Suprapubic skin (tissue), 4 donors: ENCODE results near the gene NPEPL1. TPM values are rescaled to one million over a fixed set of nuclear protein-coding genes. Genes with fewer than 3 reads are reported as not detected.

ENCODE experiments used
- DNase-seq, 2 donors: peaks; one replicate each; pipeline ENCODE4 v3.0.0-alpha.2; 2019; ENCODE audit warnings: low spot score in 2 of 2
- H3K27ac ChIP-seq: fragments of 200-600 bp; sonication (generic); one replicate; pipeline ENCODE4 v1.5.1; 2019
- H3K27me3 ChIP-seq: fragments of 200-600 bp; sonication (generic); one replicate; pipeline ENCODE4 v1.5.1; 2019
- H3K36me3 ChIP-seq: fragments of 200-600 bp; sonication (generic); one replicate; pipeline ENCODE4 v1.5.1; 2019
- H3K4me1 ChIP-seq: fragments of 200-600 bp; sonication (generic); one replicate; pipeline ENCODE4 v1.5.1; 2019
- H3K4me3 ChIP-seq: fragments of 200-600 bp; sonication (generic); one replicate; pipeline ENCODE4 v1.5.1; 2019; ENCODE audit warnings: mild to moderate bottlenecking
- H3K9me3 ChIP-seq: fragments of 200-600 bp; sonication (generic); one replicate; pipeline ENCODE4 v1.5.1; 2019
- EP300 ChIP-seq: sonication (generic); formaldehyde crosslinking; IDR thresholded peaks from one replicate; pipeline ENCODE4 v1.6.1; 2017; ENCODE audit warnings: antibody characterized with exemption
- POLR2A ChIP-seq, 2 donors: fragments of 450-650 bp; IDR thresholded peaks; one replicate each; pipeline ENCODE4 v1.6.1; 2017; ENCODE audit warnings: antibody characterized with exemption in 2 of 2, mild to moderate bottlenecking in 2 of 2, moderate library complexity in 2 of 2
- POLR2AphosphoS5 ChIP-seq, 3 donors: sonication (generic); formaldehyde crosslinking; IDR thresholded peaks; one replicate each; pipeline ENCODE4 v1.6.1; 2017; ENCODE audit warnings: antibody characterized with exemption in 3 of 3
- WGBS: methylation state at CpG from one replicate; pipeline ENCODE4 v1.1.5; 2018; 5-methylcytosine and 5-hydroxymethylcytosine counted together
- total RNA-seq, 4 donors: library from RNA; depleted of rRNA; stranded (reverse); fragments of >200 nt; gene quantifications; one replicate each; pipeline ENCODE4 v1.1.0, GENCODE V29; 2016
- TF ChIP-seq, protein P1 (sequence below), 2 donors: fragments of 200-600 bp in 1 of 2; fragments of 450-650 bp in 1 of 2; sonication (generic) in 1 of 2; IDR thresholded peaks; one replicate each; pipeline ENCODE4 v1.5.1; 2016 to 2019; ENCODE audit warnings: antibody characterized with exemption in 2 of 2, mild to moderate bottlenecking in 1 of 2, moderate library complexity in 1 of 2

NPEPL1 gene
- total RNA-seq, 4 donors from 2014 or later: 21.0 to 69.2 (median 42.0) TPM

DNA sequence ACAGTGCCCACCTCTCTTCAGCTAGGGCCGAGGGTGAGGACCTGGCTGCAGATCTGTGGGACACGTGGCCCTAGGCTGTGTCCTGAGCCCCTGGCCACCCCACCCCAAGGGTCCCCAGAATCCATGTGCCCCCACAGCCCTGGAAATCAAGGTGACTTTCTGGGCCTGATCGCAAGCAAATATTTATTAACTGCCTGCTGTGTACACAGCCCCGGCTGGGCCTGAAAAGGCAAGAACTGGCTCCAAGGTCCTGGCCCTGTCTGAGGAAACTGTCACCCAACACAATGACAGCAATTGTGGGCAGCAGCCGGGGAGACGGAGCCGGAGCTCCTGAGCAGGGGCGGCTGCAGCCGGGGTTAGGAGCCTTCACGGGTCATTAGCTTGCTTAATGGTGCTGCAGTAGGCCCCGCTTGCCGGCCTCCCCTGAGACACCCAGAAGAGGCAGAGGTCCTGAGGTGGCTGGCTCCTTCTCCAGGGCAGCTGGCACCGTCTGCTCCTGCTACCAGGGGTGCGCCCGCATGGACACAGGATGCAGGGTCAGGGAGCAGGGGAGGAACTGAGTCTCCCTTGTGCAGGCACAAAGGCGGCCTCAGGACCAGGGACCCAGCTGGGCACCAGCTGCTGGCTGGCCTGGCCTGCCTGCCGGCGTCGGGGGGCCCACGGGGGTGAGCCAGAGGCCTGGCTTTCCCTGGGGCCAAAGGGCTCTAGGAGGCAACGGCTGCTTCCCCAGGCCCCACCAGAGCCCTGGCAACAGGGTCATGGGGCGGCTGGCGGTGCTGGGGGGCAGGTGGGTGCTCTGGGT is 24.1 kb downstream of the NPEPL1 start:
- WGBS: 51% methylated on average over 7 of the region's 23 CpGs
- peaks cover 36% of the 10 kb centered on the region for H3K36me3 ChIP-seq
- peak in 1 of 2 donors; percentile 57 for DNase-seq
- H3K27ac ChIP-seq: no peak overlapping the region
- TF ChIP-seq POLR2AphosphoS5 (IDR thresholded peaks at IDR 0.05): no peak
- TF ChIP-seq, protein P1, sequence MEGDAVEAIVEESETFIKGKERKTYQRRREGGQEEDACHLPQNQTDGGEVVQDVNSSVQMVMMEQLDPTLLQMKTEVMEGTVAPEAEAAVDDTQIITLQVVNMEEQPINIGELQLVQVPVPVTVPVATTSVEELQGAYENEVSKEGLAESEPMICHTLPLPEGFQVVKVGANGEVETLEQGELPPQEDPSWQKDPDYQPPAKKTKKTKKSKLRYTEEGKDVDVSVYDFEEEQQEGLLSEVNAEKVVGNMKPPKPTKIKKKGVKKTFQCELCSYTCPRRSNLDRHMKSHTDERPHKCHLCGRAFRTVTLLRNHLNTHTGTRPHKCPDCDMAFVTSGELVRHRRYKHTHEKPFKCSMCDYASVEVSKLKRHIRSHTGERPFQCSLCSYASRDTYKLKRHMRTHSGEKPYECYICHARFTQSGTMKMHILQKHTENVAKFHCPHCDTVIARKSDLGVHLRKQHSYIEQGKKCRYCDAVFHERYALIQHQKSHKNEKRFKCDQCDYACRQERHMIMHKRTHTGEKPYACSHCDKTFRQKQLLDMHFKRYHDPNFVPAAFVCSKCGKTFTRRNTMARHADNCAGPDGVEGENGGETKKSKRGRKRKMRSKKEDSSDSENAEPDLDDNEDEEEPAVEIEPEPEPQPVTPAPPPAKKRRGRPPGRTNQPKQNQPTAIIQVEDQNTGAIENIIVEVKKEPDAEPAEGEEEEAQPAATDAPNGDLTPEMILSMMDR (IDR thresholded peaks at IDR 0.05): no peak
- TF ChIP-seq POLR2A (IDR thresholded peaks at IDR 0.05): no peak
- no peak for TF ChIP-seq EP300
- no peaks in the 10 kb centered on the region for H3K9me3 ChIP-seq
- no peaks in the 10 kb centered on the region for H3K4me1 ChIP-seq
- H3K27me3 ChIP-seq: no peaks in the 10 kb centered on the region
- H3K4me3 ChIP-seq: no peak overlapping the region

DNA sequence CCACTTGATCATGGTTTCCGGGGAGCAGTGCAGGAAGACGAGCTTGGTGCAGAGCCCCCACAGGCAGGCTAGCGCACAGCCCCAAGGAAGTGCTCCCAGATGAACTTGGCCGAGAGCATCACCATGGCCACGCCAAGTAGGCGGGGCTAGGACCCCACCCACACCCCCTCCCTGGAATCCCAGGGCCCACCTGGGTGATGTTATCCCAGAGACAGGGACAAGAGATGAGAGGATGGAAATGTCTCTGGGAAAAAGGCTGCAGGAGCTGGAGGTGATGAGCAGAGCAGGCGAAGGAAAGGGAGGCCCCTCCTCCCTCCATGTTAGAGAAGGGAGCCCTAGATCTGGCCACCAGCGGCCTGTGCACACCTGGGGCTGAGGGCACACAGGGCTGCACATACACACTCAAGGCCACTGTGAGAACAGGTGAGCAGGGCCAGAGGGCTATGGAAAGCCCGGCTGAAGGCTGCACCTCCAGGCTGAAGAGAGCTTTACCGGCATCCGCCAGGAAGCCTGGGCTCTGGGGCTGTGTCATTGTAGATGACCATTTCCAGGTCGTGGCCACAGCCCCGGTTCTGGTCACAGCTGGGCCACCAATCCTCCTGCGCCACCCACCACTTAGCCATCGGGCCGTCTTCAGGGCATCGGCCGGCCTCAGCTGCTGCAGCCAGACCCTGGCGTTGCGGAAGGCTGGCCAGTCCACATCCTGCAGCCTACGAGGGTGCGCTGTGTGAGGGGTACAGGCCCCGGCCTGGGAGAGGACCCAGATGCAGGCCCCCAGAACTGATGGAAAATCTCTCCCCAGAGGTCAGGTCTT is 24.9 kb downstream of the NPEPL1 start:
- peaks cover under 1% of the 10 kb centered on the region for H3K27me3 ChIP-seq
- no peak overlapping the region for H3K27ac ChIP-seq
- H3K36me3 ChIP-seq: peaks cover 32% of the 10 kb centered on the region
- TF ChIP-seq, protein P1 (IDR thresholded peaks at IDR 0.05): no peak
- TF ChIP-seq POLR2AphosphoS5 (IDR thresholded peaks at IDR 0.05) (no peak), EP300 (no peak), POLR2A (IDR thresholded peaks at IDR 0.05) (no peak)
- H3K4me1 ChIP-seq: no peaks in the 10 kb centered on the region
- peak in 1 of 2 donors; percentile 48 for DNase-seq
- 89% methylated on average over 9 of the region's 23 CpGs for WGBS
- no peak overlapping the region for H3K4me3 ChIP-seq
- no peaks in the 10 kb centered on the region for H3K9me3 ChIP-seq

DNA sequence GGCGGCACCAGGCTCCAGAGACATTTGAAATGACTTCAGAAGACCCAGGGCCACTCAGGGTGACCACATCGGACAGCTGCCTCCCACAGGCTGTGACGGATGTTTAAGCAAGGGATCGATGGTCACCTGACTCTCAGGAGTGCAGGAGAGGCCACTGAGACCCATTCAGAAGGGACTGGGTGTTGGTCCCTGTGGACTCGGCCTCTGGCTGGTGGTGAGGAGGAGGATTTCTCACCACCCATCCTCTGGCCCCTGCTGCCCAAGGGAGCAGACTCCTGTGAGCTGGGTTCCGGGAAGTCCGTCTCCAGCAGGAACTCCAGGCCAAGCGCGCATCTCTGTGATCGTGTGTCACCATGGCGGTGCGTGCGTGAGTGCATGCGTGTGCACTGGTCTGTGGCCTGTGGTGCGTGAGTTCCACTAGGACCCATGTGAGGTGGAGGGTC is 25.5 kb downstream of the NPEPL1 start:
- no peak overlapping the region for H3K4me3 ChIP-seq
- H3K9me3 ChIP-seq: no peaks in the 10 kb centered on the region
- WGBS: 96% methylated on average over 10 of the region's 15 CpGs
- H3K27me3 ChIP-seq: peaks cover 7% of the 10 kb centered on the region
- no peaks in the 10 kb centered on the region for H3K4me1 ChIP-seq
- TF ChIP-seq, protein P1 (IDR thresholded peaks at IDR 0.05): no peak
- peaks cover 26% of the 10 kb centered on the region for H3K36me3 ChIP-seq
- no peak overlapping the region for H3K27ac ChIP-seq
- peak in 1 of 2 donors; percentile 50 for DNase-seq

DNA sequence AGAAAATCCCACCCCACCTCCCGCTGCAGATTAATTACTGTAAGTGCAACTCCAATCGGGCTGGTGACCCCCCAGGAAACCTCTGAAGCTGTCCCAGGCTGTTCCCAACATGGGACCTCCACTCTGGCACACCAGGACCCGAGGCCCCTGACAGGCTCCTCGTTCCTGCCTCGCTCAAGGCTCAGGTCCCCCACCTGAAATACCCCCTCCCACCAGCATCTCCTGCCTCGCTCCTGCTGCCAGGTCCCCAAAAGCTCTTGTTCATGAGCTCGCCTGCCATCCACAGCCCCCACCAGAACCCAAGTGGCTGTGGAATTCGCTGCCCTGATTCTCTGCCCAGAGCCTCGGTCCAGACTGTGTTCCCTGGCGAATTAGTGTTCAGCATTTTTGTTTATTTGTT is 26.1 kb downstream of the NPEPL1 start:
- H3K4me1 ChIP-seq: no peaks in the 10 kb centered on the region
- no peak overlapping the region for H3K27ac ChIP-seq
- peaks cover 13% of the 10 kb centered on the region for H3K27me3 ChIP-seq
- H3K9me3 ChIP-seq: no peaks in the 10 kb centered on the region
- 82% methylated on average over 9 of the region's 10 CpGs for WGBS
- peak; percentile 43 to 65 for DNase-seq
- TF ChIP-seq, protein P1 (IDR thresholded peaks at IDR 0.05): no peak
- TF ChIP-seq POLR2AphosphoS5 (IDR thresholded peaks at IDR 0.05) (no peak), POLR2A (IDR thresholded peaks at IDR 0.05) (no peak)
- H3K4me3 ChIP-seq: no peak overlapping the region
- H3K36me3 ChIP-seq: peaks cover 21% of the 10 kb centered on the region

DNA sequence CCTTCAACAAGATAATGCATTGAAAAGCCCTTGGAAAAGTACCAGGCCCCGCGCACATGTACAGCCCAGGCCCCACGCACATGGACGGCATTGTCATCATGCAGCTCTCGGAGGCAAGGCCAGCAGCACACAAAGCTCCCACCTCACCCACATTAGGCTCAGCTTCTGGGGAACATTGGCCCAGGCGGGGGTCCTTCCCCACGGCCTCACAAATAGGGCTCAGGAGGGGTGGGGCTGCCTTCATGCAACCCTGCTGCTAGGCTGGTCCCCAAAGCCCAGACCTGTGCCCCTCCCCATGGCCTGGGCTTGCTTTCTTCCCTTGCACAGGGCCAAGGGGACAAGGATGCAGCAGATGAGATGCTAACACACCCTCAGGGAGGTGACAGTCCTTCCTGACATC is 26.7 kb downstream of the NPEPL1 start:
- Histone ChIP-seq H3K9me3 (no peaks in the 10 kb centered on the region), H3K4me3 (no peak overlapping the region), H3K27ac (no peak overlapping the region), H3K36me3 (peaks cover 16% of the 10 kb centered on the region), H3K27me3 (peaks cover 15% of the 10 kb centered on the region), H3K4me1 (no peaks in the 10 kb centered on the region)
- DNase-seq: peak; percentile 44 to 71
- WGBS: 81% methylated on average over 7 of the region's 7 CpGs
- TF ChIP-seq POLR2A (IDR thresholded peaks at IDR 0.05): no peak
- TF ChIP-seq, protein P1 (IDR thresholded peaks at IDR 0.05): no peak
- no peak for TF ChIP-seq EP300
- no peak for TF ChIP-seq POLR2AphosphoS5 (IDR thresholded peaks at IDR 0.05)
